GM04503 (cell line): Measurements from ENCODE around the gene CYB561A3.

ENCODE experiments used
- DNase-seq: peaks from one replicate; pipeline ENCODE4 v3.0.0-alpha.2; 2012; ENCODE audit warnings: low read depth

The CYB561A3 gene

DNA sequence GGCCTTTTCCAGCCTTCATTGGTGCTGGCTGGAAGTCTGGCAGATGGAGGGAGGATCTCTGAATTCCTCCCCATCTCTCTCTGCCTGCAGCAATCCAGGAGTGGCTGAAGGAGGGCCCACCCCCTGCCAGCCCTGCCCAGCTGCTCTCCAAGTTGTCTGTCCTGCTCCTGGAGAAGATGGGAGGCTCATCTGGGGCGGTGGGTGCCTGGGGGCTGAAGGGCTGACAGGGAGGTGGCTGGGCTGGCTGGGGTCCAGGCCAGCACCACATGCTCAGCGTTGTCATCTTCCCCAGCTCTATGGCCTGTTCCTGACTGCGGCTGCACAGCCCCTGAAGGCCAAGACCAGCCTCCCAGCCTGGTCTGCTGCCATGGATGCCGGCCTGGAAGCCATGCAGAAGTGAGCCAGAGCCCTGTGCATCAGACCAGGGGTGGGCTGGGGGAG lies 16.5 kb downstream of the CYB561A3 start:
- DNase-seq = no peak

DNA sequence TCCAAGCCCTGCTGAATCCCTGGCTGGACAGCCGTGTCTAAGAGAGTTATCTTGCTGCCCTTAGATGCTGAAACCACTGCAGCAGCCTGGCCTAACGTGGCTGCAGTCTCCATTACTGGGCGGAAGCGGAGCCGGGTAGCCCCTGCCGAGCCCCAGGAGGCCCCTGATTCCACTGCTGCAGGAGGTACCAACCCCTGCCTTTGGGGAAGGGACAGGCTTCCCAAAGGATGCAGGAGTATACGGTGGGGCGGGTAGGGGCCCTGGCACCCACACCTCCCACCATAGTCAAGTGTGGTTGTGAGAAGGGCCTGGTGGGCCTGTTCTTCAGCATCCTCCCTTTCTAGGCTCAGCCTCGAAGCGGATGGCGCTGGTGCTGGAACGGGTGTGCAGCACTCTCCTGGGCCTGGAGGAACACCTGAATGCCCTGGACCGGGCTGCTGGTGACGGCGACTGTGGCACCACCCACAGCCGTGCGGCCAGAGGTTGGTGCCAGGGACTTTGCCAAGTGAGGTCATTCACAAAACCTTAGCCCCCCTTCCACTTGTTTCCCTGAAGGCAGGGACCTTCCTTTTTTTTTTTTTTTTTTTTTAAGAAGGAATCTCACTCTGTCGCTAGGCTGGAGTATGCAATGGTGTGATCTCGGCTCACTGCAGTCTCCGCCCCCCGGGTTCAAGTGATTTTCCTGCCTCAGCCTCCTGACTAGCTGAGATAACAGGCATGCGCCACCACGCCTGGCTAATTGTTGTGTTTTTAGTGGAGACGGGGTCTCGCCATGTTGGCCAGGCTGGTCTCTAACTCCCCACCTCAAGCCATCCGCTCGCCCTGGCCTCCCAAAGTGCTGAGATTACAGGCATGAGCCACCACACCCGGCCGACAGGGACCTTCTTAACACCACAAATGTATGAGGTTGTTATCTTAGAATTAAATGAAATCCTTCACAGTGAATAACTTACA lies 17.6 kb downstream of the CYB561A3 start:
- DNase-seq = no peak

DNA sequence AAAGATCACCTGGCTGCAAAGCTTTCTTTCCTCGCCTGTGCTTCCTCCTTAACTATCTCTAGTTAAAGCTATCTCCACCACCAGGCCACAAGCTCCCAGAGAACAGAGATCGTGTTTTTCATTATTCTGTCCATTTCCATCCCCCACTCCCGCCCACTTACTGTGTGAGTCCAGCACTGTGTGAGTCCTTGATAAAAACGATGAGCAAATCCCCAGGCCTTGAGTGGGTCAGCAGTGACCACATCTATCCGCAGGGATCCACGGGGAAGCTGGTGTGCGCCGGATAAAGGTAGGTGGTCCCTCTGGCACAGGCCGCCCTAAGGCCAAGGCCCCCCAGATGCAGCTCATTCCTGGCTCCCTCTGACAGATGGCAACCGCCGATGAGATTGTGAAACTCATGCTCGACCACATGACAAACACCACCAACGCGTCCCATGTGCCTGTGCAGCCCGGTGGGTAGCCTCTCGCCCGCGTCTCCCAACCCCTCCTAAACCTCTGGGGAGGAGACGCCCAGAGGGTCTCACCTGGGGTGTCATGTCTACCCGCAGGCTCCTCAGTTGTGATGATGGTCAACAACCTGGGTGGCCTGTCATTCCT lies 19.4 kb downstream of the CYB561A3 start:
- DNase-seq = no peak

DNA sequence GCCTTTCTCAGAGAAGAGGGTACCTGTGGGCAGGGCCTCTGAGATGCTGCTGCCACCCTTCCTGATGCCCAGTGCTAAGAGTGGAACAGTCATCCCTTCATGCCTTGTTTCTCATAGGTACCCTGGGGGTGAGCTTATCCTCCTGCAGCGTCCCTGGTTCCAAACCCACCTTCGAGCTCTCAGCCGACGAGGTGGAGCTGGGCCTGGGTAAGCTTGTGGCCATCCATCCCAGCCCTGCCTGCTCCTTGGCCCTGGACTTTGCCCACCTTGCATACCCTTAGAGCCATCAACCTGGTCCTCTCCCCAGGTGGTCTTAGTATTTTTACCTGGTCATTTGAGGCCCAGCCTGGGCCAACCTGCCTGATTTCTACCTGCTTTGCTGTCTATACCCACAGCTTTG lies 20.0 kb downstream of the CYB561A3 start:
- no peak for DNase-seq

DNA sequence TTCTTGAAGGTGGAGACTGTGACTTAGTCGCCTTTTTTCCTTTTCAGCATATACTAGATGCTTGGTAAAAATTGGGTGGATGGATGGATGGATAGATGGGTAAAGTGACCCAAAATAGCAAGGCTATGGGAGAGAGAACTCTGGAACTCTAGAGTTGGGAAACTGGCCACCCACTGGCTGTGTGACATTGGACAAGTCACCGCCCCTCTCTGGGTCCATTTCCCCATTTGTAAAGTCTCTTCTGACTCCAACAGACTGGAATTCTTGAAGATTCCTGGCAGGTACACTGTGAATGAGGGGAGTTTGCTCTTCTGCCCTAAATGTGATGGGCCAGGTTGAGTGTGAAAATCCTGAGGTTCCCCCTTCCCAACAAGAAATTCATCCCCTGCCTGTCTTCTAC lies 20.7 kb downstream of the CYB561A3 start:
- DNase-seq = no peak

DNA sequence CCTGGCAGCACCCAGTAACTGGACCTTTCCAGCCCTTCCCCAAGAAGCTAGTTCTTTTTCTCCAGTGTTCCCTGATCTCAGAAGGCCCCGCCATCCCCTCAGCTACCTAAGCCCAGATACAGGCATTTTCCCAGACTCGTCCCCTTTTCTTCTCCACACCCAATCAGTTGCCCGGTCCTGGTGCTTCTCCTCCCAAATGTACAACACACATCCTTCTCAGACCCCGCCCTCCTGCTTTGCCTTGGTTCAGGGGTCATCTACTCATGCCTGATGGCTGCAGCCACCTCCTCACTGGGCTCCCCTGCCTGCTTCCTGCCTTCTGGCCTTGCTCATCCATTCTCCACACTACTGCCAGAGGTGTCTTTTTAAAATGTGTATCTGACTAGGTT lies 22.2 kb downstream of the CYB561A3 start:
- no peak for DNase-seq

DNA sequence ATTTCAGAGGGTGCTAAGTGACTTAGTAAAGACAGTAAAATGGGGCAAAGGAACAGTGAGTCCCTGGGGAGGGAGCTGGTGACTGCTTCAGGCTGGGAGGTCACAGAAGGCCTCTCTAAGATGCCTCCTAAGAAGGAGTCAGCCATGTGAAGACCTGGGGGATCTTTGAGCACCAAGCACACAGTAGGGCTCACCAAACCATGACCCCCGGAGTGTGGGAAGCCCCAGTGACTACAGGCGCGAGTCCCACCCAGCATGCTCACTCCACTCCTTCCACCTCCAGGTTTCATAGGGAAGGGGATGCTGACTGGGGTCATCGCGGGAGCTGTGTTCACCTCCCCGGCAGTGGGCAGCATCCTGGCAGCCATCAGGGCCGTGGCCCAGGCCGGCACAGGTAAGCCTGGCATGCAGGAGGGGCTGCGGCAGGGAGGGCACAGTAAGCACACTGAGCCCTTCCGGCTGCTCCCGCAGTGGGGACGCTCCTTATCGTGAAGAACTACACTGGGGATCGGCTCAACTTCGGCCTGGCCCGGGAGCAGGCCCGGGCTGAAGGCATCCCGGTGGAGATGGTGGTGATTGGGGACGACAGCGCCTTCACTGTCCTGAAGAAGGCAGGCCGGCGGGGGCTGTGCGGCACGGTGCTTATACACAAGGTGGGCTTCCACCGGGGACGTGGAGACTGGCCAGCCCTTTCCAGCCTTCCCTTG lies 22.7 kb downstream of the CYB561A3 start:
- DNase-seq = no peak

DNA sequence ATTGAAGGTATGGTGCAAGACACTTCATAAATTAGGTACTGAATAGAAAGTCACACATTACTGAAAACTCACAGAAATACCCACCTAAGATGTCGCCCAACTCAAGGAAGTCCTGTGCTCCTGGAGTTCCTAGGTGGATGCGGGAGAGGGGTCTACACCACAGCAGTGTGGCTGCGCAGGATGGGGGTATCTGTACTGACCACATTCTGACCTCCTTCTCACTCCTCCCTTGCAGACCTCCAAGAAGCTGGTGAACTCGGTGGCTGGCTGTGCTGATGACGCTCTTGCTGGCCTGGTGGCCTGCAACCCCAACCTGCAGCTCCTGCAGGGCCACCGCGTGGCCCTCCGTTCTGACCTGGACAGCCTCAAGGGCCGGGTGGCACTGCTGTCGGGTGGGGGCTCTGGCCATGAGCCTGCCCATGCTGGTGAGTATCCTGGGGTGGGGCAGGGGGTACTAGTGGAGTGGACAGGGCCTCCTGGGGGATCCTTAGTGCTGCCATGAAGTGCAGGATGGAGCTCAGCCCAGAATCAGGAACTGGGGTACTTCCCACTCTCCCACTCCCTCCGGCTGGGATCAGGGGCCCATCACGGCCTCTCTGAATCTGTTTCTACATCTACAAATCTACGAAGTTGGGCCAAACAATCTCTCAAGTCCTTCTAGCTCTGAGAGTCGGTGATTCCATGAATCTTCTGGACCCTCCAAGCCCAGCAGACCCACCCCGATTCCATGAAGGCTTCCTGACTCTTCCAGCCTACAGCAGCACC lies 23.8 kb downstream of the CYB561A3 start:
- DNase-seq = no peak

DNA sequence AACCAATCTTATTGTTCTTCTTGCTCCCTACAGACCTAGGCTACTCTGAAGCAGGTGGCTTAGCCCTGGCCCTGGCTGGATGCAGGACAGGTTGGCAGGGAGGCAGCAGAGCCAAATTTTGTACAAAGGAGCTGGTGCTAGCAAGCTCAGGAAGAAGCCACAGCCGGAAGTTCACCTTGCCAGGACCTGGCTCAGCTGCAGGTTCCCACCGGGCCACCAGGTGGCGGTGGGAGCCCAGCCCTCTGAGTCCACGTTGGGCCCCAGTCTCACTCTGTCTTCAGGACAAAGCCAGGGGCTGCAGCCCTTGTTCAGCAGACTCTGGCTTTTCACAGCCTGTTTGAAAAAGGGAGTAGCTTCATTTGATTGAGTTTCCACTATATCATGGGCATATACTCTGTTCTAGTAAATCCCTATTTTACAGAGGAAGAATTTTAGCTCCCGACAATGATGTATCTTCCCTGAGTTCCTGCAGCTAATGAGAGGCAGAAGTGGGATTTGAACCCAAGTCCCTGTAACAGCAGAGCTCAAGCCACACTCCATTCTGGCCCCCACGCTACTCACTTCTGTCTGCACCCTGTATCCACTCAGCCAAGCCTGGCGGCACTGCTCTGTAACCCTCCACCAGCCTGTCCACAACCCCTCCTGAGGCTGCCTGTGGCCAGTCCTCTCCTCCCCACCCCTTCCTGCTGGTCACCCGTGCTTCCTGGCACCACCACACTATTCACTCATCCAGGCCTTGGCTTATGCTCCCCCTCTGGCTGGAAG lies 25.3 kb downstream of the CYB561A3 start:
- DNase-seq = no peak

DNA sequence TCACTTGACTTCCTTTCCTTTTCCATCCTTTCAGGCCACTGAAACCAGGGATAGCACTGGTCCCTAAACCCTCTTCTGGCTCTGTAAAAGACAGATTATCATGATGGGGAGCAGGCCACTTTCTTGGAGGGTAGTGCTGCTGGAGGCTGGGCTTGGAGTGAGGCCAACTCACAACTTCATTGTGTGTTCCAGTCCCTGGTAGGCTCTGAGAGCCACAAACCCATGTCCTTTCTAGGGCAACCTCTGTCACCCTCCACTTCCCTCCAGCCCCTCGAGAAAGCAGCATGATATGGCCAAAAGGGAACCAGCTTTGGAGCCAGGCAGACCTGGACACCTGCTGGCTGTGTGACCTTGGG lies 26.3 kb downstream of the CYB561A3 start:
- DNase-seq = no peak

DNA sequence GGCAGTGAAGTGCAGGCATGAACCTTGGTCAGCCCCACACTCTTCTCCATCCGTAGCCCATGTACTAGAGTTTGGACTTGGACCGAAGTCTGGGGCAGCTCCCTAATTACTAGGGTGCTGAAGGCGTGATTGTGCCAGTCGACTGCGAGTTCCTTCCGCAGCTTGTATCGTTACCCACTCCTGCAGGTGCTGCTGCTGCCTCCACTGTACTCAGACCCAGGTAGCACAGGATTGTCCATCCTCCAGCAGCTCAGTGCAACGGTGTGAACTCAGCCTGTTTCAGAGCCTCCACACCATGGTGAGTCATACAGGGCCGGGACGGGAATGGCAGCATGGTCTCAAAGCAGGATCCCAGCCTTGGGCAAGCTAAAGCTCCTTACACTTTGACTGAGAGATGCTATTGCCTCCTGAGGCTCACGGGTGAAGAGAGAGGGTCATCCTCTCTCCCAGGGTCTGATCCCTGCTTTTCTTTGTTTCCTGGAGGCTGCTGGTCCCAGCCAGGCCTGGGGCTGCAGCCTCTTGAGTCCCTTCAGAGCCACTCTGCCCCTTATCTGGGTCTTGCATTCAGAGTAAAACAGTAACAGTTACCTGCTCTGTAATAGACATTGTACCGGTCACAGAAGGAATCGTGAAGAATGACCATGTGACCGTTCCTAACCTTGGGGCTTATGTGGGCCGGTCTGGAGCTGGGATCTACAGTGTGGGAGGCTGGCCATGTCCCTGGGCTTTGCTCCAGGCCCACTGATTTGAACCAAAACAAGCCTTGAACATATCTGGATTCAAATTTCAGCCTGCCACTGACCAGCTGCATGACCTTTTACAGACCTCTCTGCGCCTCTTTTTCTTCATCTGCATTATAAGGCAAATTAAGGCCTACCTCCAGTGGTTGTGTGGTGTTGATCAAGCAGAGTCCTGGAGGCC lies 27.0 kb downstream of the CYB561A3 start:
- DNase-seq = no peak

DNA sequence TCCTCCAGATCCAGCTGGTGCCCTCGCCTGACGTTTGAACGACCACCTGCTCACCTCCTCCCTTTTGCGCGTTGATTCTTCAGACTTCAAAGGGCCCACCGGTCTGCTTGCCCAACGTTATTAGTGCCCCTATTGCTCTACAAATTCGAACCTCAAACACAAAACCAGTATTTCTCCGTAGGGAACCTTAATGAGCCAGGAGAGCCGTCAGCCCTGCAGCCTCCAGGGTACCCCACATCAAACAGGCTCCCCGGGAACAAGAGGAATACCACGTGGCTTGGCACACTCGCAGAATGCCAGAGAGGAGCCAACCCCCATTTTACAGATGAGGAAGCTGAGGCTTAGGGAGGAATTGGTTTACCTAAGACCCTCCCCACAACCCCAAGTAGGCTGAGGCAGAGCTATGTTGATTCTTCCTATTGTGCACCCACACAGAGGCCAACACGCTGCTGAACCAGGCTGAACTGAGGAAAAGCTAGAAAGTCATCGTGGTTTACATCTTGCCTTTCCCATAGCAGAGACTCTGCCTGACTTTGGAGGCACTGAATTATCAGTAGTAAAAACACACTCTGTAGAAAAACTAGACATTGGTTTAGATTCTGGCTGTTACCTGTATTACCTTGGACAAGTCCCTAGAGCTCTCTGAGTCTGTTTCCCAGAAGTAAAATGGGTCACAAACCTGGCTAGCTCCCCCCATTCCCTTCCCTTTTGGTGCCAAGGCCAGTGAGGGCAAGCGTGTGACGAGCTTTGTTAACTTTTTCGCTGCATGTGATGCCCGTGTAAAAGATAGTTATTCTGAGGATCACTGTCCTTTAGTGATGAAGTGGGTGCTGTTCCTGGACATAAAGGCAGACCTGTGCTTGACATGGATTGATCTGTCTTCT lies 27.9 kb downstream of the CYB561A3 start:
- DNase-seq = no peak

DNA sequence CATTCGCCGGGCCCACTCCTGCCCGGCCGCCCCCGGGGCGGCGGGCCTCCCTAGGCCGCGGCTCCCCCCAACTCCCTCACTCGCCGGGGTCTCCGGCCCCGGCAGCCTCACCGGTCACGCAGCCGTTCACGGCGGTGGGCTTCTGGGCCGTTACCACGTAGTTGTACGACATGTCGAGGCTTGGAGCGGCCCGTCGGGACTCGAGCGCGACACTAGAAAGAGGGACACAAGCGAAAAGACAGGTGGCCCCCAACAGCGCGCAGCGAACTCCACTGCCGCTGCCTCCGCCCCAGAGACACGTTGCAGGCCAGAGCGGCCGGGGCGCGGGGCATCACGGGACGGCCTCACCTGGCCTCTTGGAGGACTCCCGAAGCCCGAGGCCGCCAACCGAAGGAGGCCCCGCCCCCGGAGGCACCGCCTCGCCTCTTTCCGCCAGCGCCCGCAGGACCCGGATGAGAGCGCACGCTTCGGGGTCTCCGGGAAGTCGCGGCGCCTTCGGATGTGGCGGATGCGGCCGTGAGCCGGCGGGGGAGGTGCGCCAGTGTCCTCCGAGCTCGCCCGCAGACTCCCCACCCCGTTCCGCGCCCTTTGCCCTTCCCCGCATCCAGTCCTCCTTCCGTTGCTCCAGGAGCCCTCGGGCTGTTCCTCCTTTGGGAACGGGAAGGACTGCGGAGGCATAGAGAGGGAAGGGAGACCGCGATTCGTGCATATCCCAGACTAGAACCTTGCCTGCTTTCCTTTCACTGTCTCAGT lies 28.7 kb downstream of the CYB561A3 start, which contains the start of the genes DDB1 and TKFC:
DDB1 (minus strand) TSS at position 309 of the 753 bp plus-strand sequence; CDS start at position 172, 137 bp downstream.
TKFC (plus strand) TSS at position 432 of the 753 bp plus-strand sequence. CDS start 1,501 bp downstream, outside the sequence.
- peak; percentile 49 for DNase-seq

DNA sequence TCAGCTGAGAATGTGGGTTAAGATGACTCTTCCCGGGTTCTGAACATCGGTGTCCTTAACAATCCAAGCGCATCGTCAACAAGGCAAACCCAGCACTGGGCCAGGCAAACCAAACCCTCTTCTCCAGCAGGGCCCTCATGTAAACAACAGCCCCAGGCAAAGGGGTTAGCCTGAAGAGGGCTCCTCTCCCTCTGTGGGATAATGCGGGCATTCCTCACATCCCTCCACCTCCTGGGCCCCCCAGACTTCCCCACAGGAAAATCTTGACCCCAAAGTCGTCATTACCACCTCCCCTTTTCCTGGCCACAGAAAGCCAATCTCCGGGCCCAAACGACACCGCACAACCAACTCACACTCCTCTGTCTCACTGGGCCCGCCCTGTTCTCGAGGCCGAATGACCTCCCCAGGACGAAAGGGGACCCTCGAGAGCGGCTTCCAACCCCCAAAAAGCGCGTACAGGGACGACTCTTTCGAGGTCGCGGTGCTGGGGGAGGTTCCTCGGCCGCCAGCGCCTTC lies 29.3 kb downstream of the CYB561A3 start:
- no peak for DNase-seq

DNA sequence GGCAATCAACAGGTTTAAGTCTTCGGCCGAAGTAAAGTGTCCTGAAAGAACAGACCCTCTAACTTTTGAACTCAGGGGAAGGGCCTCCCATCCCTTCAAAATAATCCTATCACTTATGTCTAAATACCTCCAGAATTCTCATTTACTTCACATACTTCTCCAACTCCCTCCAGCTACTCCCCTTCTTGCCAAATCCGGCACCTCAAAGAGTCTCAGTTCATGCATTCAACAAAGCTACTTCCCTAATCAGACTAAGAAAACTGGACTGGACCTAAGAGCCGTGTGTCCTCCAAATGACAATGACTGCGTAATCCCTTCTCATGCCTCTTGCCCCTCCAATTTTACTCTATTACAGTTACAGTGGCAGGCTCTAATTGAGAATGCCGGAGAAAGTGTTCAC lies 30.0 kb downstream of the CYB561A3 start:
- DNase-seq = no peak

DNA sequence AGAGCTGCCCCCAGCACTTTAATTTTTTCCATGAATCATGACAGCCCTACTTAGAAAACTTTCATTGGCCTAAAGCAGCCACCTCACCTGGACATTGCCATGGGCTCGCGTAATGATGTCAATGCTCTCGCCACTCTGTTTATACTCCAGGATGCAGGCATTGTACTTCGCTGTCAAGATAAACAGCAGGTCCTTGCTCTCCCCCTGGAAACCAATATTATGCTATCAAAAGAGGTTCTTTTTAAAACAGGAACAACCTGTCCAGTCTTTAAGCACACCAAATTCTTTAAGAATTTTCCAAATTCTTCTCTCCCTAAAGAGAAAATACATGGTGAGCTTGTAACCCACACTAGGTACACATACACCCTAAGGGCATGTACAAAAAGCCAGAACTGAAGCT lies 31.8 kb downstream of the CYB561A3 start:
- no peak for DNase-seq

DNA sequence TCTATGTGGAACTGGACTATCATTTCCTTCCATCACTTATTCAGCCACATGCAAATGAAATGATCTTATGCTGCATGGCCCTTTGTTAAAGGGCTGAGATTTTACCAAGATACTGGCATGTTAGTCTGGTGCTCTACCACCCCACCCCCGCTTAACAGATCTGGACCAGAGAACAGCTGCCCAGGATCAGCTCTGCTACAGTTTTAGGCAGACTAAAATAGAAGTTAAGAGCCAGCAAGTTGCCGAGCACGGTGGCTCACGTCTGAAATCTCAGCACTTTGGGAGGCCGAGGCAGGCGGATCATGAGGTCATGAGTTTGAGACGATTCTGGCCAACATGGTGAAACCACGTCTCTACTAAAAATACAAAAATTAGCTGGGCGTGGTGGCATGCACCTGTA lies 33.3 kb downstream of the CYB561A3 start:
- DNase-seq = no peak

DNA sequence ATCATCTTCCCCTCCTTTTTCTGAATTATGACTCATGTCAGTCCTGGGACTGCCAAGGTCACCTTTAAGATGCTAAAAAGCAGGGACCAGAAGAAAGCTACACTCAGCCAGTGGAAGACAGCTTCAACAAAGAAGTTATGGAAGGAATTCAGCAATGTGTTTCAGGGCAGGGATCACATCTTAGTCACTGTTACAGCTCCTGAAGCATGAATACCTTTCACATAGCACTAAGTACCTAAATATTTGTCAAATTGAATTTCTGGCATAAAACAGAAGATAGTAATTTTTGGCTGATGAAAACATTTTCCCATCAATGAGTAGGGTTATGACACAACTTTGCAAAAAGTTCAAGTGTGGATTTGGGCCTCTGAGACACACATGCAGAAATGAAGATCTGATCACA lies 34.0 kb downstream of the CYB561A3 start:
- peak; percentile 36 for DNase-seq
